Measurements from ENCODE around the gene TMEM167A.
"Not testable (repeated sequence)": the region's sequence is repeated elsewhere in the genome, so short reads cannot be mapped to it uniquely, and the experiment has no call there.

The TMEM167A gene

GRCh38 chr5:83090169-83090568 is 13.0 kb upstream of the TMEM167A start:
- no peak for DNase-seq (ENCODE audit: low read depth)

- DNase-seq (ENCODE audit: low read depth): no peak
Measured at GRCh38 chr5:83085106-83085505, 7.9 kb upstream of the TMEM167A start.

- DNase-seq (ENCODE audit: low read depth): no peak
Measured at GRCh38 chr5:83084336-83084735, 7.1 kb upstream of the TMEM167A start.

DNA sequence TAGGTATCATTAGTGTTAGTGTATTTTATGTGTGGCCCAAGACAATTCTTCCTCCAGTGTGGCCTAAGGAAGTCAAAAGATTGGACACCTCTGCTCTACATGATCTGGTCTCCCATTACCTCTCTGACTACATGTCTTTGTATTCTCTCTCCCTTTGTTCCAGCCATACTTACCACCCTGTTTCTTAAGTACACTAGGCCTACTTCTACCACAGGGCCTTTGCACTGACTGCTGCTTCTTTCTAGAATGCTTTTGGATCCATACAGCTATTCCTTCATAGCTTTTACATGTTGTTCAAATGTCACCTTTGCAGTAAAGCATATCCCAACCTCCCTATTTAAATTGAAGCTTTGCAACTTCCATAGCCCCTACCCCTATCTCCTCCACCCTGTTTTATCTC is 5.6 kb upstream of the TMEM167A start:
- no peak for DNase-seq (ENCODE audit: low read depth)

GRCh38 chr5:83077662-83078261 is 568 bp upstream of the TMEM167A start:
- peak; percentile 58 for DNase-seq (ENCODE audit: low read depth)

DNA sequence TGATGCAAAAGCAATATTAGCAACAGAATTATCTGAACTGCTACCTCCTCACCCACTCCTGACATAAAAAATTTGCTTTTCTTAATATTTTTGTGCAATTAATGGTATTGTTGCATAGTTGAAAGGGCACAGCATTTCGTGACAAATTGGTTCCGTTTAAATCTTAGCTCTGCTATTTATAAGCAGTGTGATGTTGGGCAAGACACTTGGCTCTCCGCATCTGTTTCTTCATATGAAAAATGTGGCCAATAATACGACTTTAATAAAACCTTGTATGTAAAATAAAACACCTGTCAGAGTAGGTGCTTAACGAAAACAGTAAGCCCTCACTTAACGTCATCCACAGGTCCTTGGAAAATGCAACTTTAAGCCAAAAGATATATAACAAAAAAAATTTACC is 4.2 kb downstream of the TMEM167A start:
- no peak for DNase-seq (ENCODE audit: low read depth)

DNA sequence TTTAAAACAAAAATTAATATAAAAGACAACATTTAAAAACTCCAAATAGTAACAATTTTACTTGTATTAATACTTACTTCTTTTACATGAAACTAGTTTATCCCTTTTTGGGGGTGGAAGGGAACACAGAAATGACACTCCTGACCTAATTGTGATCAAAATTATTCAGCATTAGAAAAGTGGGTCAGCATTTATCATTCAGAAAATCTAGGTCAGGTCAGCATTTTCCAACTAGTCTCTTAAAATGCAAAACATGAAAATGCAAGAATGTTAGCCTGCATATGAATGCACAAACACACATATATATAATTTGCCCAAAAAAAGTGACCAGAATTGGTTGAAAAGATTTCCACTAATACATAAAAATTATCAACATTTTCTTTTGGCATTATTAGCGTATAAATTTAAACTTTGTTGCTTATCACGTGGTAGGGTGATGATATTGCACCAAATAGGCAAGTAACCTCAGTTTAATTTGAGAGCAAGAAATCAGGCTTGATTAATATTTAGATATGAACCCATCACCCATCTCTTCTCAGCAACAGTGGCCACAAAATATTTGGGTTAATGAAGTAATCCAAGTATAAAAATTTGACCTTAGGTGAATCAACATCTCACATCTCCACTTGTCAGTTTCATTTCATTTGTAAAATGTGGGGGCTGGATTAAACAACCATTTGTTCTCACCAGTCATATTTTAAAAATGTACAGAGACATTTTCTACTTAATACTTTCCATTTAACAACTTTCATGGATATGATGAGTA is 5.7 kb downstream of the TMEM167A start:
- no peak for DNase-seq (ENCODE audit: low read depth)

GRCh38 chr5:83069096-83069799 is 7.9 kb downstream of the TMEM167A start:
- DNase-seq (ENCODE audit: low read depth): peak; percentile 12

- DNase-seq (ENCODE audit: low read depth): not testable (repeated sequence)
Measured at GRCh38 chr5:83067377-83067776, 9.8 kb downstream of the TMEM167A start.

- no peak for DNase-seq (ENCODE audit: low read depth)
Measured at GRCh38 chr5:83066548-83067110, 10.6 kb downstream of the TMEM167A start.

GRCh38 chr5:83059341-83059740 is 17.9 kb downstream of the TMEM167A start:
- DNase-seq (ENCODE audit: low read depth): no peak

GRCh38 chr5:83058726-83059125 is 18.5 kb downstream of the TMEM167A start:
- no peak for DNase-seq (ENCODE audit: low read depth)

DNA sequence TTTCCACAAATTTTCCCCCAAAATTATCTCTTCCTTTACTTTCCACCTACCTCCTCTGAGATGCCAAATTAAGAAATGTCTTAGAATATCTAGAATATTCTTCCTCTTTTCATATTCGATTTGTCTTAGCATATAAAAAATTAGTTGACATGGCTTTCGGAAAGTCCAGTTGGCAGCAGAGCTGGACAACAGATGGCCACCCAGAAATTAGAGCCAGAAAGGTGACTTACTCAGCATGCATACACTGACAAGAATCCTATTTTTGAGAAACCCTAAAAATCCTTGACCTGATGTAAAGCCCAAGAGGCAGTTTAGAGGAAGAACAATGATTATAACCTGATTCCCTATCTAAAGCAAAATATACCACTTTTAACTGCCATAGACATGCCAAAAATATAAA is 22.0 kb downstream of the TMEM167A start:
- no peak for DNase-seq (ENCODE audit: low read depth)

- no peak for DNase-seq (ENCODE audit: low read depth)
Measured at GRCh38 chr5:83050723-83051340, 26.4 kb downstream of the TMEM167A start.

GRCh38 chr5:83049370-83049885 is 27.8 kb downstream of the TMEM167A start:
- no peak for DNase-seq (ENCODE audit: low read depth)

DNA sequence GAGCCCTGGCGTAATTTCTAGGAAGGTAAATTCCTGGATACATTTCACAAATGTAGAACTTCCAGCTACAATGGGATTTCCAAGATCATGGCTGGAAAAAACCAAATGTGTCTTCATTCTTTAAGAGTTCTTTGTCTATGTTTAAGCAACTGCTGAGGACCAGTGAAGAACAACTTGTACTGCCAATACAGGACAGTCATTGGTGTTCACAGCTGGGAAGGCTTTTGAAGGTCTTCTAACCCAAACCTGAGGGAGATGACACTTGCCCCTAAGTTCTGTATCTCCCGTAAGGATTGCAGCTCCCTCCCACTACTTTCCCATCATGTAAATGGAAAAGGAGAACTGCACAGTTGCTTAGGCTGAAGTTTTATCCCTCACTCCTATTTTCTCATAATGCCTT is 28.4 kb downstream of the TMEM167A start:
- no peak for DNase-seq (ENCODE audit: low read depth)

GRCh38 chr5:83048277-83048676 is 28.9 kb downstream of the TMEM167A start:
- peak; percentile 11 for DNase-seq (ENCODE audit: low read depth)

DNA sequence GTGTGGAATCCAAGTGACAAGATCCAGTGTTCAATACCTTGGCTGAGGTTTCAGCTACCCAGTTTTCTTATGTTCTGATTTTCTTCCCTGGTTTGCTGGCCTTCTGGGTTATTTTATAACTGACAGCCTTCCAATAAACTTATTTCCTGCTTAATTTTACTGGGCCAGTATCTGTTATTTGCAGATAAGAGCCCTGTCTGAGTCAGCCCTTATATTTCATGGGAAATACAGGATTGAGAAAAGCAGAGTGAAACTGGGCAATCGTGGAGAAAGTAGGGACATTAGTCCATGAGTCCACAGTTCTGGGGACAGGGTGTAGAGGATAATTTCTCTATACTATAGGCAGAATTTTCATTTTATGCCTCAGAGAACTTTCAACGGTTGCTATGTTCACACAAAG is 32.3 kb downstream of the TMEM167A start:
- DNase-seq (ENCODE audit: low read depth): no peak

DNA sequence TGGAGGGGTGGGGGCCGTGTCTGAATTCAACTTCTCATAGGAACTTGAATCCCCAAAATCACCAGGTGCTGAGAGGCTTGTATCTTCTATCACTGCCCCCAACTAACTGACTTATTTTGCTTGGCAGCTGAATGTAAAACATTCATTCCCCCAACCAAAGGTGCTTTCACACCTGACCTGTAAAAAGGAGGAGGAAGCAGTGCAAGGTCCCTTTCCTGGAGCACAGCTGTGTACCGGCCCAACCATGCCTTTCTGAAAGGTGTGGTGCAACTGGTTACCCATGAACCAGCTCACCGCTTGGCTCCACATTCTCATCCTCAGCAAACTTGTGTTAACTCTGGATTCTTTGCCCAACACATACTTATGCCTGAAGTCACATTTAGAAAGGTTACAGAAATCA is 34.7 kb downstream of the TMEM167A start:
- DNase-seq (ENCODE audit: low read depth): no peak

- DNase-seq (ENCODE audit: low read depth): no peak
Measured at GRCh38 chr5:83038924-83039323, 38.3 kb downstream of the TMEM167A start.

DNA sequence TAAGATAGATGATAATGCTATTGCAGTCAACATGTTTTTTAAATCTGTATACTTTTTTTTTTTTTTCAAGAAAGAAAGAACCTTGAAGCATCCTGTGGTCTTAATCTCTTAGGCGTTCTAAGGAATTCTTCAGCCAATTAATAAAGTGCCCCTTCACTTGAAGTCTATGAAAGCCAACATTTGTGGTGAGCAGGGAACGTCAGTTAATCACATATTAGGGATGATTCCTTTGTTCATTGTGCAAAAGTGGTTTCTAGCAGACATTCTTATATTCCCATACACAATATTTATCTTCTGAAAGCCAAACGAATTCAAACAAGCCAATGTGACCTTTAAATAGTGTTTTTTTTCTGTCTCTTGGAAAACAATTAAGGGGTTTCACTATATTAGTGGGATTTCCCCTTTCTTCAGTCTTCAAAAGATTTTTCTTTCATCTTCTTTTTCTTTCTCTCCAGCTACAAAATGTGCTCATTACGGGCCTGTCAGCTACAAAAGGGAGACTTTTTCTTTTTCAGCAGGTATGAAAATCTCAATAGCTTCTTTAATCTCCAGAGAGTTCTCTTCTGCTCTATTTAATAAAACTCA is 40.1 kb downstream of the TMEM167A start:
- no peak for DNase-seq (ENCODE audit: low read depth)
